Ovary (tissue), 9 donors: ENCODE measurements around the gene ANKH. TPM values are rescaled to one million over a fixed set of nuclear protein-coding genes. Genes with fewer than 3 reads are reported as not detected.

ENCODE experiments used
- DNase-seq, 5 donors: peaks; one replicate each; pipeline ENCODE4 v3.0.0-alpha.2; 2019 to 2020
- H3K27ac ChIP-seq, 2 donors: fragments of 200-600 bp; one replicate each; pipeline versions ENCODE4 v1.5.1 to v1.8.0; 2019 to 2022
- H3K27me3 ChIP-seq: fragments of 200-600 bp; one replicate; pipeline ENCODE4 v1.8.0; 2022
- H3K36me3 ChIP-seq: fragments of 200-600 bp; sonication (generic); one replicate; pipeline ENCODE4 v1.5.1; 2019
- H3K4me1 ChIP-seq: one replicate; pipeline ENCODE4 v1.8.1; 2013; ENCODE audit warnings: mild to moderate bottlenecking, moderate library complexity; ENCODE audit not compliant: insufficient read depth
- H3K4me3 ChIP-seq: fragments of 200-600 bp; sonication (generic); one replicate; pipeline ENCODE4 v1.5.1; 2017
- H3K9me3 ChIP-seq, 2 donors: fragments of 200-600 bp in 1 of 2; sonication (generic) in 1 of 2; one replicate each; pipeline versions ENCODE4 v1.5.1 to v1.8.1; 2013 to 2019; ENCODE audit warnings: mild to moderate bottlenecking in 1 of 2, moderate library complexity in 1 of 2
- CTCF ChIP-seq, 3 donors: fragments of 450-650 bp in 2 of 3; fragments of 200-600 bp in 1 of 3; IDR thresholded peaks; one replicate each; pipeline versions ENCODE4 v1.5.1 to v1.8.0; 2016 to 2022; ENCODE audit warnings: antibody characterized with exemption in 3 of 3, mild to moderate bottlenecking in 1 of 3
- EP300 ChIP-seq: sonication (generic); formaldehyde crosslinking; IDR thresholded peaks from one replicate; pipeline ENCODE4 v1.6.1; 2017; ENCODE audit warnings: antibody characterized with exemption
- POLR2A ChIP-seq: fragments of 450-650 bp; IDR thresholded peaks from one replicate; pipeline ENCODE4 v1.6.1; 2017; ENCODE audit warnings: antibody characterized with exemption, mild to moderate bottlenecking, moderate library complexity
- WGBS, 3 donors: extraction: QIAGEN DNeasy Blood & Tissue Kit in 1 of 3; methylation state at CpG; one replicate each; pipeline versions ENCODE4 v1.1.5 to v1.1.7; 2013 to 2017; 5-methylcytosine and 5-hydroxymethylcytosine counted together
- intact Hi-C, 4 donors: fragments of 100-400 bp; cut with DNase I; formaldehyde crosslinking; loops; one replicate each; pipeline versions ENCODE4 v1.11.0 to v1.15.1; 2022 to 2023
- polyA plus RNA-seq, 2 donors: library from polyadenylated mRNA; stranded (reverse); fragments of 200-250 nt in 1 of 2; fragments of 350-450 nt in 1 of 2; fragmentation: Illumina TruSeq in 1 of 2; extraction: RNeasy Lipid Tissue Mini Kit (QIAGEN cat#74804) in 1 of 2; gene quantifications; one replicate each; pipeline ENCODE4 v1.2.3, GENCODE V29; 2013 to 2014
- total RNA-seq, 7 donors: library from RNA; depleted of rRNA in 2 of 7; stranded (reverse); fragments of >200 nt in 2 of 7; fragmentation: NEBNext Ultra II Directional in 3 of 7; extraction: Animal tissue kit (Norgen Biotek cat#: 25700) in 3 of 7; gene quantifications; one replicate each; pipeline versions ENCODE4 v1.1.0 to v1.2.4, GENCODE V29; 2016 to 2023
- donor health status: DM: no; HTN: no; CAD: no; lungs with moderate emphysema.
- donor health status: DM: no; HTN: no; CAD: no.
- donor health status: Bipolar disorder and iron deficiency.
- donor health status: DM: yes; HTN: yes; CAD: no.
- donor health status: DM: no; HTN: no; CAD: no.
- donor health status: DM: yes; HTN: yes; CAD: no.

The ANKH gene
- total and polyA plus RNA-seq, 9 donors = 17.2 to 80.7 (median 44.6) TPM

- Histone ChIP-seq H3K27ac (no peak overlapping the region), H3K27me3 (no peaks in the 10 kb centered on the region), H3K4me3 (no peak overlapping the region), H3K36me3 (no peaks in the 10 kb centered on the region), H3K9me3 (no peaks in the 10 kb centered on the region), H3K4me1 (no peaks in the 10 kb centered on the region)
- intact Hi-C loops = no loop called here
- no peak for DNase-seq
- 86 to 91% (median 87%) methylated on average over 9 of the region's 9 CpGs for WGBS, 3 donors
- no peak for TF ChIP-seq POLR2A
- TF ChIP-seq CTCF (IDR thresholded peaks at IDR 0.05) = no peak
- no peak for TF ChIP-seq EP300
These were observed 198.8 kb downstream of the ANKH start for GRCh38 chr5:14672484-14673394.

- DNase-seq = no peak
- WGBS, 3 donors = 83 to 89% (median 84%) methylated on average over 4 of the region's 4 CpGs
- TF ChIP-seq CTCF (IDR thresholded peaks at IDR 0.05) (no peak), EP300 (no peak), POLR2A (no peak)
- Histone ChIP-seq H3K9me3 (no peaks in the 10 kb centered on the region), H3K4me3 (no peak overlapping the region), H3K27me3 (no peaks in the 10 kb centered on the region), H3K27ac (no peak overlapping the region), H3K36me3 (no peaks in the 10 kb centered on the region), H3K4me1 (no peaks in the 10 kb centered on the region)
- intact Hi-C loops = no loop called here
These were observed 199.5 kb downstream of the ANKH start for GRCh38 chr5:14672082-14672481.

- no peaks in the 10 kb centered on the region for H3K9me3 ChIP-seq
- intact Hi-C loops = no loop called here
- no peaks in the 10 kb centered on the region for H3K36me3 ChIP-seq
- no peaks in the 10 kb centered on the region for H3K4me1 ChIP-seq
- DNase-seq = no peak
- H3K27ac ChIP-seq = no peak overlapping the region
- H3K4me3 ChIP-seq = no peak overlapping the region
- 61 to 71% (median 68%) methylated on average over 2 of the region's 2 CpGs for WGBS, 3 donors
- no peaks in the 10 kb centered on the region for H3K27me3 ChIP-seq
- TF ChIP-seq CTCF (IDR thresholded peaks at IDR 0.05) = no peak
- TF ChIP-seq EP300 = no peak
- no peak for TF ChIP-seq POLR2A
These were observed 200.2 kb downstream of the ANKH start for GRCh38 chr5:14671414-14671813.

GRCh38 chr5:14669975-14670374 is 201.6 kb downstream of the ANKH start:
- Histone ChIP-seq H3K4me3 (no peak overlapping the region), H3K27ac (no peak overlapping the region), H3K4me1 (peaks cover 2% of the 10 kb centered on the region), H3K9me3 (no peaks in the 10 kb centered on the region), H3K27me3 (no peaks in the 10 kb centered on the region), H3K36me3 (no peaks in the 10 kb centered on the region)
- 76 to 79% (median 78%) methylated on average over 1 of the region's 1 CpG for WGBS, 3 donors
- intact Hi-C loops = no loop called here
- DNase-seq = no peak
- TF ChIP-seq CTCF (IDR thresholded peaks at IDR 0.05) = no peak
